HG02981 (cell line): ENCODE measurements around the gene RER1.

Experiments
- ATAC-seq: cut with Tn5 transposase; IDR thresholded peaks from one replicate; pipeline ENCODE4 v1.9.1; 2021; ENCODE audit warnings: mild to moderate bottlenecking, moderate library complexity; ENCODE audit not compliant: unreplicated experiment

Gene RER1

GRCh38 chr1:2375923-2376260 is 15.7 kb upstream of the RER1 start:
- ATAC-seq = no peak

- ATAC-seq = no peak
Measured at GRCh38 chr1:2376261-2376741, 15.3 kb upstream of the RER1 start.

- ATAC-seq = no peak
Measured at GRCh38 chr1:2376931-2377672, 14.5 kb upstream of the RER1 start.

GRCh38 chr1:2377751-2378440 is 13.7 kb upstream of the RER1 start:
- no peak for ATAC-seq

- no peak for ATAC-seq
Measured at GRCh38 chr1:2378441-2378851, 13.2 kb upstream of the RER1 start.

- no peak for ATAC-seq
Measured at GRCh38 chr1:2378956-2379732, 12.5 kb upstream of the RER1 start.

- ATAC-seq = no peak
Measured at GRCh38 chr1:2379733-2380404, 11.8 kb upstream of the RER1 start.

- no peak for ATAC-seq
Measured at GRCh38 chr1:2380816-2381591, 10.6 kb upstream of the RER1 start.

- peak; percentile 64 for ATAC-seq
Measured at GRCh38 chr1:2381741-2382620, 9.7 kb upstream of the RER1 start.

- no peak for ATAC-seq
Measured at GRCh38 chr1:2382621-2383361, 8.8 kb upstream of the RER1 start.

GRCh38 chr1:2383576-2383975 is 8.1 kb upstream of the RER1 start:
- no peak for ATAC-seq

GRCh38 chr1:2384130-2384860 is 7.3 kb upstream of the RER1 start:
- no peak for ATAC-seq

GRCh38 chr1:2384941-2385481 is 6.6 kb upstream of the RER1 start:
- ATAC-seq = no peak

- no peak for ATAC-seq
Measured at GRCh38 chr1:2385606-2386280, 5.9 kb upstream of the RER1 start.

GRCh38 chr1:2386636-2387611 is 4.7 kb upstream of the RER1 start:
- ATAC-seq = no peak
